NCI-H510A treated with DMSO at 0.1 percent for 48 hours (cell line): ENCODE results near the gene RTN1.

Experiments
- DNase-seq: peaks from one replicate; lab custom pipeline; 2025; lab: John Stamatoyannopoulos, UW

Gene RTN1

DNA sequence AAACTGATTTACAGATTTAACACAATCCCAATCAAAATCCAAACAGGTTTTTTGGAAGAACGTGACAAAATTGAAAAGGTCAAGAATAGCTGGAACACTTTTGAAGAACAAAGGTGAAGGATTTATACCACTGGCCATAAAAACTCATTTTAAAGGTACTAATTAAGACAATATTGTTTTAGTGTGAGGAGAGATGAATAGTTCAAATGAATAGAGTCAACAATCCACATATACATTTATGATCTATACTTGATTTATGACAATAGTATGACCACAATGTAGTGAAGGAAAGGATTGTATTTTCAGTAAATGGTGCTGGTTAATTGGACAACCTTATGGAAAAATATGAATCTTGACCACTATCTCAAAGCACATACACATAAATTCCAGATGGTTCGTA lies 323.3 kb downstream of the RTN1 start:
- no peak for DNase-seq
